Natural killer cell (primary cell): ENCODE measurements around the gene HDAC4. TPM values are rescaled to one million over a fixed set of nuclear protein-coding genes. Genes with fewer than 3 reads are reported as not detected.

Experiments
- ATAC-seq, 3 donors: fragments of 150-1000 bp in 2 of 3; fragments of 200-7000 bp in 1 of 3; cut with Tn5 transposase; 1 replicate in 1 of 3; 2 replicates in 2 of 3; pipeline ENCODE4 v1.10.0; 2021; ENCODE audit warnings: mild to moderate bottlenecking in 2 of 3, moderate library complexity in 2 of 3
- DNase-seq, 2 donors: peaks; one replicate each; pipeline versions ENCODE4 v3.0.0 to v3.0.0-alpha.2; 2013 to 2021; ENCODE audit warnings: mixed read lengths in 1 of 2
- H3K27ac ChIP-seq: one replicate; pipeline ENCODE4 v1.5.1; 2013; ENCODE audit warnings: mild to moderate bottlenecking, low read length
- H3K27me3 ChIP-seq: one replicate; pipeline ENCODE4 v1.6.1; 2013; ENCODE audit warnings: low read length; ENCODE audit not compliant: control insufficient read depth, insufficient read depth
- H3K36me3 ChIP-seq: one replicate; pipeline ENCODE4 v1.6.1; 2013; ENCODE audit warnings: low read length; ENCODE audit not compliant: control insufficient read depth, insufficient read depth
- H3K4me1 ChIP-seq: one replicate; pipeline ENCODE4 v1.6.1; 2013; ENCODE audit warnings: low read length; ENCODE audit not compliant: control insufficient read depth, insufficient read depth
- H3K4me3 ChIP-seq: one replicate; pipeline ENCODE4 v1.5.1; 2013; ENCODE audit warnings: low read length
- H3K9me3 ChIP-seq: one replicate; pipeline ENCODE4 v1.6.1; 2013; ENCODE audit warnings: low read length; ENCODE audit not compliant: control insufficient read depth, insufficient read depth
- H3K27ac Mint-ChIP-seq, 2 donors: one replicate each; pipeline ENCODE4 v1.8.0; 2022; ENCODE audit warnings: mild to moderate bottlenecking in 2 of 2, mixed read lengths in 2 of 2, moderate library complexity in 1 of 2
- H3K27me3 Mint-ChIP-seq, 2 donors: one replicate each; pipeline ENCODE4 v1.8.0; 2022; ENCODE audit warnings: low read depth in 2 of 2, mixed read lengths in 2 of 2
- H3K36me3 Mint-ChIP-seq: one replicate; pipeline ENCODE4 v1.8.0; 2022; ENCODE audit warnings: mixed read lengths
- H3K4me1 Mint-ChIP-seq, 2 donors: one replicate each; pipeline ENCODE4 v1.8.0; 2022; ENCODE audit warnings: mixed read lengths in 2 of 2
- H3K4me3 Mint-ChIP-seq: one replicate; pipeline ENCODE4 v1.8.0; 2022; ENCODE audit warnings: mild to moderate bottlenecking, moderate library complexity, mixed read lengths
- H3K9me3 Mint-ChIP-seq, 2 donors: one replicate each; pipeline ENCODE4 v1.8.0; 2022; ENCODE audit warnings: mixed read lengths in 2 of 2
- CTCF ChIP-seq: fragments of 200-600 bp; IDR thresholded peaks from one replicate; pipeline ENCODE4 v1.8.0; 2022; ENCODE audit warnings: antibody characterized with exemption
- WGBS: methylation state at CpG from one replicate; pipeline ENCODE4 v1.1.7; 2013; ENCODE audit warnings: missing lambda C conversion rate; ENCODE audit not compliant: insufficient coverage; 5-methylcytosine and 5-hydroxymethylcytosine counted together
- intact Hi-C: fragments of 100-400 bp; cut with micrococcal nuclease; formaldehyde crosslinking; loops from one replicate; pipeline ENCODE4 v1.14.2; 2022
- total RNA-seq, 4 donors: library from RNA; stranded (reverse); fragments of 120-200 nt in 1 of 4; gene quantifications; one replicate each; pipeline versions ENCODE4 v1.2.3 to v1.2.4, GENCODE V29; 2013 to 2022

The HDAC4 gene
- total RNA-seq, 3 donors from 2014 or later (not counting 1 experiment from before 2014, with no cell fraction given): 74.9 to 105 (median 100) TPM

- Histone ChIP-seq H3K27me3 (no peaks in the 10 kb centered on the region), H3K4me1 (peaks cover 32% of the 10 kb centered on the region), H3K4me3 (no peak overlapping the region), H3K9me3 (no peaks in the 10 kb centered on the region), H3K27ac (no peak overlapping the region), H3K36me3 (no peaks in the 10 kb centered on the region)
- intact Hi-C loops: no loop called here
- DNase-seq (peak in 1 of 2 donors; percentile 14), ATAC-seq (peak in 1 of 3 donors; percentile 15)
- Mint-ChIP-seq H3K4me3 (no peak overlapping the region), H3K27ac (peak overlapping the region; percentile 34 to 45), H3K27me3 (no peaks in the 10 kb centered on the region), H3K4me1 (peaks cover 22 to 33% of the 10 kb centered on the region in 2 donors), H3K9me3 (no peaks in the 10 kb centered on the region), H3K36me3 (no peaks in the 10 kb centered on the region)
- TF ChIP-seq CTCF: no peak
- WGBS: 76% methylated on average over 10 of the region's 10 CpGs
These were observed 88.7 kb downstream of the HDAC4 start for GRCh38 chr2:239312081-239312511.

- Mint-ChIP-seq H3K4me1 (peaks cover 15 to 26% of the 10 kb centered on the region in 2 donors), H3K9me3 (no peaks in the 10 kb centered on the region), H3K27me3 (no peaks in the 10 kb centered on the region), H3K36me3 (no peaks in the 10 kb centered on the region), H3K4me3 (no peak overlapping the region), H3K27ac (peak overlapping the region; percentile 34 to 45)
- WGBS: 91% methylated on average over 27 of the region's 28 CpGs
- H3K36me3 ChIP-seq: no peaks in the 10 kb centered on the region
- no peaks in the 10 kb centered on the region for H3K27me3 ChIP-seq
- TF ChIP-seq CTCF: no peak
- DNase-seq (peak in 1 of 2 donors; percentile 3), ATAC-seq (no peak)
- intact Hi-C loops: no loop called here
- H3K4me3 ChIP-seq: no peak overlapping the region
- H3K4me1 ChIP-seq: peaks cover 26% of the 10 kb centered on the region
- no peak overlapping the region for H3K27ac ChIP-seq
- no peaks in the 10 kb centered on the region for H3K9me3 ChIP-seq
These were observed 89.4 kb downstream of the HDAC4 start for GRCh38 chr2:239311132-239312040.

GRCh38 chr2:239310401-239311061, 90.3 kb downstream of the HDAC4 start:
- intact Hi-C loops: no loop called here
- H3K27me3 ChIP-seq: no peaks in the 10 kb centered on the region
- no peaks in the 10 kb centered on the region for H3K9me3 ChIP-seq
- peaks cover 26% of the 10 kb centered on the region for H3K4me1 ChIP-seq
- H3K36me3 Mint-ChIP-seq: no peaks in the 10 kb centered on the region
- TF ChIP-seq CTCF: no peak
- no peak overlapping the region for H3K4me3 Mint-ChIP-seq
- H3K36me3 ChIP-seq: no peaks in the 10 kb centered on the region
- H3K27me3 Mint-ChIP-seq: no peaks in the 10 kb centered on the region
- H3K9me3 Mint-ChIP-seq: no peaks in the 10 kb centered on the region
- no peak overlapping the region for H3K27ac ChIP-seq
- H3K27ac Mint-ChIP-seq: no peak overlapping the region
- peaks cover 22 to 25% of the 10 kb centered on the region in 2 donors for H3K4me1 Mint-ChIP-seq
- 95% methylated on average over 14 of the region's 14 CpGs for WGBS
- DNase-seq (peak in 1 of 2 donors; percentile 9), ATAC-seq (no peak)
- no peak overlapping the region for H3K4me3 ChIP-seq
